ENCODE results near the gene EHBP1.

EHBP1 gene

DNA sequence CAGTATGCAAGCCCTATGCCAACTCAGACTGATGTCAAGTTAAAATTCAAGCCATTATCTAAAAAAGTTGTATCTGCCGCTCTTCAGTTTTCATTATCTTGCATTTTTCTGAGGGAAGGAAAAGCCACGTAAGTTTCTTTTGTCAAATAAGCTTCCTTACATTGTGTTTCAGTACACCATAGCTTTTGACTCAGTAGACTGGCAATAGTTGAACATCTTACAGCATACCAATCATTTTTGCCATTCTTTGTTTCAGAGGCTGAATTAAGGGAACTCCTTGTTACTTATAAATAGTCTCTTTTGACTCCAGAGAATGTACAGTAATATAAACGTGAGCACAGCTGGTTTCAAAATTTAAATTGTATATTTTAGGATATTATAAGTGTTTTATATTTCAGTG, 120.6 kb downstream of the EHBP1 start:
- no peak for DNase-seq

DNA sequence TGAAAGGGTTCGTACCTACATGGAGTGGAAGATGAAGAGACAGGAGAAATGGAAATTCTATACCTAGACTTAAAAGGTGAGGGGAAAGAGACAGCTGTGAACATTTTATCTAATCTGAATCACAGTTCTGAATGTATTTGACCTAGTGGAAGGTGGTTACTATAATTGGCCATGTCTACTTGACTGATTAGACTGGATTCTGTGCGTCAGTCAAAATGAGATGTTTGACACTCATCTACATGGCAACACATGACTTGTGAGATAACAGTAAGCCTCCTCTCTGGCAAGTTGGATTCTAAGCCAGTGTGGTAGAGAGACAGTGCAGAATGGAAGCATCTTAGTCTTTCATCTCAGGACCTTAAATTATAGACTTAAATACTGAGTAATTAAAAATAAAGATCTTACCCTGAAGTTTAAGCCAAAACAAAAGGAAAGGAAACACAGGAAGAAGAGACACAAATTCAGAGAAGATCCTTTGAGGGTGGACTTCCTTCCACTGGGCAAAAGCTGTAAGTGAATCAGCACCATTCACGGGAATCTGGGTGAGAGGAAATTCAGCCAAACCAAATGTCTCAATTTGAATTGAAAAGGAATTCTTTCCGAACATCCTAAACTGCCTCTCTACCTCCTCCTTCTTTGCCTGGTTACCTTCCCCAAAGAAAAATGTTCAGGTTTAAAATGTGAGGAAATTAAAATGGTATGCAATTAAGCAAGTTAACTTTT, 121.6 kb downstream of the EHBP1 start:
- no peak for DNase-seq

DNA sequence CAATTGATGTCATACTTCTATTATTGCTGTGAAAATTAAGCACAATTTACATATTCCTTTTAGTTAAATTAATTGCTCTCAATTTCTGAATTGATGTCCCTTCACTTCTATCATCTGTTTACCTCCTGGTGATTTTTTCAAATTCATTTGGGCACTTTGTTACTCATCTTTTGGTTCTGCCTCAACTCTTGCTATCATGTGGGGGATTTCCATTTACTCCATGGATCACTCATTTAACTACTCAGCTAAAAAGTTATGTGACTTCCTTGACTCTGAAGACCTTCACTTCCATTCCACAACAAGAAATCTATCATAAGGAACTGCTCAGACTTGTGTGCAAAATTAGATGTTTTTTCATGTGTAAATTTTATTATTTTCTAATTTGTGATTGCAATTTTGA, 126.2 kb downstream of the EHBP1 start:
- DNase-seq, result no peak

- DNase-seq, result no peak
These were observed 139.0 kb downstream of the EHBP1 start for GRCh38 chr2:62844311-62845090.

DNA sequence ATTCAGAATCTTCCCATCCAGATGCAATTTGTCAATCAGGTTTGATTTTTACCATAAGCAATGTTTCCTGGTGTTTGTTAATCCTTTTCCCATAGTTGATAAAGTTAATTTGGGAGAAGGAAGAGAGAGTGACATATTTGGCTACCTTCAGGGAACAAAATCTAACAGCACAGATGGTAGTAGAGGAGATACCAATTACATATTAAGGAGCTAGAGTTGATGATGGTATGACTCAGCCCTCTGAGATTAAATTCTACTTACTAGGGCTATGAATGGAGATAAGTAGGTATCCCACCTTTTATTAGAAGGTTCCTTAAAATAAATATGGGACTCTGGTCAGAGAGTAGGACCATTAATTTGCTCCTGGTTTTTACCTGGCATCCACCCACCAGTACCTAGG, 139.7 kb downstream of the EHBP1 start:
- no peak for DNase-seq

- DNase-seq, result no peak
These were observed 146.7 kb downstream of the EHBP1 start for GRCh38 chr2:62852254-62852653.

- no peak for DNase-seq
These were observed 149.3 kb downstream of the EHBP1 start for GRCh38 chr2:62854600-62855514.

DNA sequence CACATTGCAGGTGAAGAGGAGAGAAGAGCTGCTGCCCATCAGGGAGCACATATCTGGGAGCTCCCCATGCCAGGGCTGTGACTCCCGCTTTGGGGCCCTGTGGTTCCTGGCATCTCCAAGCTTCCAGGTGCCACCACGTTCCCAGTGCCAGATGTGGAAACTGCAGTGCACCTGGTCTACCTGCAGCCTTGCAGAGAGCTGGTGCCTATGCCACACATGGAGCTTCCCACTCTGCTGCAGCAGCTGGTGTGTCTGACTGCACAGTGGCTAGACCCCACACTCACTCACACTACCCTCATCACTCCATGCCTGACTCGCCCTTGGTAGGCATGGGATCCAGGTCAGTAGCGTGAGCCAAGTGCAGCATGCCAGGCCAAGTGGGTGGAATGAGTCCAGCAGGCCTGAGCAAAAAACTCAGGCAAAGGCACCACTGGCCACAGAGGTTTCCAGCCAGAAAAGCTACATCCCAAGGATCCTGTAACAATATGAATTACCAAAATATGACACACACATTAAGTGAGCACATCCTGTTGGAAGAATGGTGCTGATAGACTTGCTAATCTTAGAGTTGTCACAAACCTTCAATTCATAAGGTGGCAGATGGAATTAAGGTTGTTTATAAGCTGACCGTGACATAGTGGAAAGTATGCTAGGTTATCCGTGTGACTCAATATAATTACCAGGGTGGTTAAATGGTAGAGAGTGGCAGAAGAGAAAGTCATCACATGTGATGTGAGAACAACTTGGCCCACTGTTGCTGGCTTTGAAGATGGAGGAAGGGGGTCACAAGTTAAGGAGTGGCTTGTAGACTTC, 150.9 kb downstream of the EHBP1 start:
- no peak for DNase-seq

DNA sequence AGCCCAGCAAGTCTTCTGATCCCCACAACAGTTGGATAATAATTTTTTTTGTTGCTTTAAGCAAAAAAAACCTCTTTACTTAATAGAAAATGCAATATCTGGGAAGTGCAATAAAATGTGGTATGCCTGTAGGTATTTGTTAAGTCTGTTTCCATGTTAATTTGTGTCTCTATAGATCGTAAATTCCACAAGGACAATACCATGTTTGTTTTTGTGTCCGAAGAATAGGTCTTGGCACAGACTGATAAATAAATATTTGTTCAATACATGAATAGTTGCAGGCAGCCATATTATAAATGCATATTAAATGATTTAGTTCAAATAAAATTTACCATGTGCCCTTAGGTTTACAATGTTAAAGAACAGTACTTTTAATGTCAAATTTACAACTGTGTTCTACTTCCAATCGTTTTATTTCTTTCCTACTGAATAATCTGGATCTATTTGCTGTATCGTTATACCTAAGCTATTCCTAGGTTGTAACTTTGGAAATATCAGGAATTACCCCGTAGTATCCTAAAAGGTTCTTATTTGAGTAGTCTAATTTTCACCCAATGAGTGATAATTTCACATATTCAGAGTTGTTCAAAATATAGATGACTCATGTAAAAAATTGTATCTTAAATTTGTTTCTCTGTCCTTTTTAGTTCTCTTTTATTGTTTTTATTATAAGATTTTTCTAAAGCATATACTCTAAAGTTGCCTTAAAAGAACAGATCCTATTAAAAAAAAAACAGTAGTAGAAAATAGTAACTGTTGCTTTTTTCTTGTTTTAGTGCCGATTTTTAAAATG, 151.8 kb downstream of the EHBP1 start:
- no peak for DNase-seq

GRCh38 chr2:62858231-62858832, 152.8 kb downstream of the EHBP1 start:
- no peak for DNase-seq

DNA sequence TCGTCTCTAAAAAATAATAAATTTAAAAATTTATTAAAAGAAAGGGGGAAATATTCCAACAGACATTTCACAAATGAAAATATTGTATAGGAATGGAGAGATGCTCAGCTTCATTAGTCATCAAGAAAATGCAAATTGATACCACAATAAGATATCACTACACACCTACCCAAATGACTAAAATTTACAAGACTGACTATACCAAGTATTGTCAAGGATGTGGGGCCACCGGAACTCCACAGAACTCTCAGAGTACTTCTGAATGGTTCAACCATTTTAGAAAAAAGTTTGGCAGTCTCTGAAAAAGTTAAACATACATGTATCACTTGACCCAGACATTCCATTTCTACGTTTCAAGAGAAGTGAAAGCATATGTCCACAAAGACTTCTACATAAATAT, 163.4 kb downstream of the EHBP1 start:
- DNase-seq, result no peak

DNA sequence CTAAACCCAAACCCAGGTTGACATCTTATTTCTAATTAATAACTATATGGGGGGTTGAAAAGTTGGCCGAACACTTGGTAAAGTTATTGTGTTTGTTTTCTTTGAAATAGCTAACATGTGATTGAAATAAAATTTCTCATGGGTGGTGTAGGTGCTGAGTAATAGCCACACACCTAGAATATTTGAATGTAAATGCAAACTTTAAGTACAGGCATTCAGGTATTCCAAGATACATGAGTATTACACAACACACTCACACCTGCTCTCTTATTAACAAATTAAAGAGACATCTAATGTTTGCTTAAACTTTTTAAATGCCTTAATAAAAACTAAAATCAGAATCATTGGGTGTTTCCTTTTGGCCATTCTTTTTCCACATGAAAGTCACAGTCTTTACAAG, 165.5 kb downstream of the EHBP1 start:
- no peak for DNase-seq

- no peak for DNase-seq
These were observed 166.0 kb downstream of the EHBP1 start for GRCh38 chr2:62871506-62871905.

GRCh38 chr2:62873603-62874002, 168.1 kb downstream of the EHBP1 start:
- no peak for DNase-seq

GRCh38 chr2:62874881-62875383, 169.4 kb downstream of the EHBP1 start:
- DNase-seq, result no peak

GRCh38 chr2:62881162-62881795, 175.8 kb downstream of the EHBP1 start:
- DNase-seq, result no peak

GRCh38 chr2:62883629-62884028, 178.1 kb downstream of the EHBP1 start:
- no peak for DNase-seq

DNA sequence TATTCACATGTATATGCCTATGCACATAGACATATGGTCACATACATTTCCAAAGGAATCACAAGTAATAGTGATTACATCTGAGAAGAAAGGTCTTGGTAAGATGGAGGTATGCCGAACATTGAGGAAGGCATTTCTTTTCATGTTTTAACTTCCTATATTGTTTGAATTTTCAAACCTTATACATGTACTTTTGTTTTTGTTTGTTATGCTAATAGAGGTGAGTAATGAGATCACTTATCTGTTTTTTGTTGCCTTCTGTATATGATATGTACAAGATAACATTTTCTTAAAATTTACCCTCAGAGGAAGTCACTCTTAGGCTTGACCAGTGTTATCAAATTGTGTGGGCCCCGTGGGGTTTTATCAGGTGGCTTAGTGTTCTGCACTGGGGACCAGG, 178.6 kb downstream of the EHBP1 start:
- no peak for DNase-seq

- no peak for DNase-seq
These were observed 179.0 kb downstream of the EHBP1 start for GRCh38 chr2:62884514-62884913.

GRCh38 chr2:62894966-62895631, 189.6 kb downstream of the EHBP1 start:
- no peak for DNase-seq
